DOHH2 (cell line): ENCODE data around the gene MED23.

Source experiments
- EZH2phosphoT487 ChIP-seq: fragments of 200-600 bp; sonication (generic); IDR thresholded peaks from 2 replicates; pipeline ENCODE4 v1.6.1; 2017; ENCODE audit warnings: borderline replicate concordance, mild to moderate bottlenecking, antibody characterized with exemption, low read length, moderate library complexity, mixed read lengths
- TF ChIP-seq, protein P1 (sequence below): fragments of 200-600 bp; sonication (generic); IDR thresholded peaks from one replicate; pipeline ENCODE4 v1.5.1; 2014; ENCODE audit warnings: antibody characterized with exemption, mild to moderate bottlenecking, low read depth, low read length; ENCODE audit not compliant: poor library complexity, severe bottlenecking

GRCh38 chr6:131581523-131581922, 46.5 kb downstream of the MED23 start:
- TF ChIP-seq, protein P1, sequence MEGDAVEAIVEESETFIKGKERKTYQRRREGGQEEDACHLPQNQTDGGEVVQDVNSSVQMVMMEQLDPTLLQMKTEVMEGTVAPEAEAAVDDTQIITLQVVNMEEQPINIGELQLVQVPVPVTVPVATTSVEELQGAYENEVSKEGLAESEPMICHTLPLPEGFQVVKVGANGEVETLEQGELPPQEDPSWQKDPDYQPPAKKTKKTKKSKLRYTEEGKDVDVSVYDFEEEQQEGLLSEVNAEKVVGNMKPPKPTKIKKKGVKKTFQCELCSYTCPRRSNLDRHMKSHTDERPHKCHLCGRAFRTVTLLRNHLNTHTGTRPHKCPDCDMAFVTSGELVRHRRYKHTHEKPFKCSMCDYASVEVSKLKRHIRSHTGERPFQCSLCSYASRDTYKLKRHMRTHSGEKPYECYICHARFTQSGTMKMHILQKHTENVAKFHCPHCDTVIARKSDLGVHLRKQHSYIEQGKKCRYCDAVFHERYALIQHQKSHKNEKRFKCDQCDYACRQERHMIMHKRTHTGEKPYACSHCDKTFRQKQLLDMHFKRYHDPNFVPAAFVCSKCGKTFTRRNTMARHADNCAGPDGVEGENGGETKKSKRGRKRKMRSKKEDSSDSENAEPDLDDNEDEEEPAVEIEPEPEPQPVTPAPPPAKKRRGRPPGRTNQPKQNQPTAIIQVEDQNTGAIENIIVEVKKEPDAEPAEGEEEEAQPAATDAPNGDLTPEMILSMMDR = no peak
- no peak for TF ChIP-seq EZH2phosphoT487
